HG03439 (cell line): ENCODE data around the gene SP110.
"Not testable (repeated sequence)": the region's sequence is repeated elsewhere in the genome, so short reads cannot be mapped to it uniquely, and the experiment has no call there.

Source experiments
- ATAC-seq: cut with Tn5 transposase; IDR thresholded peaks from one replicate; pipeline ENCODE4 v1.9.1; 2021; ENCODE audit warnings: mild to moderate bottlenecking, moderate library complexity; ENCODE audit not compliant: unreplicated experiment

SP110 gene

DNA sequence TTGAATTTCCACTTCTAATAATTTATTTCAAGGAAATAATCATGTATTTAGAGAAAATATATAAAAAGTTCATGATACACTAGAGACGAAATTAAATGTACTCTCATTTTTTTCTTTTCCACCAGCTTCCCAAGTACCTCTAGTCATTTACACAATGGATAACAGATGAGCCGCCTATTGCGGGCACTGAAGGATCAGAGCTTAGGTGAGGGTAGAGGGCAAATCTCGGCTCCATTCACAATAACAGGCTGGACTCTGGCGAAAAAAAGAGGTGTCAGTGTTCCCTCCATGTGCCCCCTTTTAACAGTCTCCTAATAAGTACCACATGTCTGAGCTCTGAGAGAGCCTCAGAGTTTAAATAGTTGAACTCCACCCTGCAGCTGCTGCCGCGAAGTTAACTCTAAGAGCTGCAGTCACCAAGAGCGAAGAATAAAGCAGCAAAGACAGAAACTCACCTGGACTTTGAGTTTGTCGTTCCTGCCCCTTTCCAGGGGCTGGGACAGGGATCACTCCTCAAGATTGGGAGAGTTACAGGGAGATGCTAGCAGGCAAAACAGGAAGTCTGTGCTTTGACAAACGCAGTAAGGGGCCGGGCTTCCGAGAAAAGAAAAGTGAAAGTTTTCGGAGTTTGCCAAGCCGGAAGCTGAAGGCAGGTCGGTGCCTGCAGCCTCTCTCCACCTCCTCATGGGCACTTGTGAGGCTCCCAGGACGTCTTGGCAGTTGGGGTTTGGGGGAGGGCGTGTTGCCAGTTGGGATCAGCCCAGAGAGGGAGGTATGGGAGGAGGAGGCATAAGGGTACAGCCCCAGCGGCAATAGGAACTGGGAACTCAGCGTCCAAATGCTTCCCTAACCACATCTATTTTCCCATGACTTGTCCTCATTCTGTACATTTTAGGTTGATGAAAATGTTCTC, at the start of gene SP110:
SP110 (minus strand) TSS at position 566 of the 913 bp plus-strand sequence. CDS start 3,057 bp downstream, outside the sequence.
- ATAC-seq = peak; percentile 76

DNA sequence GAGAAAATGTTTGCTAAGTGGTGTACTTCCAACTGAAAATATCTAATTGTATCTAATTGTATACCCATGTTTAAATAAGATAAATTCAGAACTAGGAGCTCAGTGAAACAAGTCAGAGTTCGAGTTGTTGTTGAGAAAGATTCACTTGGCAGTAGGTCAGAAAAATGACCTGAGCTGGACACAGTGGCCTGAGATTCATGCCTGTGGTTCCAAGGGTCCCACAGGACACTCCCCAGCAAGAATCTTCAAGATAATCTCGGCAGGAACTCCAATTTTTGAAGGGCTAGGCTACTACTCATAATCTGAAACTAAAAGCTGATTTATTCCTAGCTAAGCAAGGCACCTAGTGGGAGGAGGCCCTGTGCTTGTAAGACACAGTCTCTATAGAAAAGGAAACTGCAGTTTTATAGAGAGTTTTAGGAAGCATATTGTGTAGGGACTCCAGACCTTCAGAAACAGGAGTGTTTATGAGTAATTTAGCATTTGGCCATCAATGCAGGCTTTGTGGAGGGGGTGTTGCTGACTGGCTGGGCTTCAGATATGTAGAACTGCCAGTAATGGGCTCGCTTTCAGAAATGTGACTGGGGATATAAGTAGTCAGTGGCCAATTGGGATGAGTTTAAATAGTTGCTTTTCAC, 48.9 kb upstream of the SP110 start:
- peak; percentile 59 for ATAC-seq

DNA sequence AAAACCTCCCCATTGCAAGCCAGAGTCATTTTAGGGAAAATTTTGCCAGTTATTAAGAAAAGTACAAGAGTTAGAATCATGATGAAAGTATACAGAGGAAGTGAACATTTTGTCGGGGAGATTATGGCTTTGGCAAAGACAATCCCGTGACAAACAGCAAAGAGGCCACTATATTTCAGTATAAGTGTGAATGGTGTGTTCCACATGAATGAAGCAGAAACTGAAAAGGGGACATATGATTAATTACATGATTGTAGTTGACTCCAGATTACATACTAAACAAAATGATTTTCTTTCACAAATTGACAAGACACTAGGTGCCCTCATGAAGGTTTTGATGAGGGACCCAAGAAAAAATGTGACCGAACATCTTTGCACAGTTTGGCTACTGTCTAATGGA, 47.8 kb upstream of the SP110 start:
- peak; percentile 62 for ATAC-seq

DNA sequence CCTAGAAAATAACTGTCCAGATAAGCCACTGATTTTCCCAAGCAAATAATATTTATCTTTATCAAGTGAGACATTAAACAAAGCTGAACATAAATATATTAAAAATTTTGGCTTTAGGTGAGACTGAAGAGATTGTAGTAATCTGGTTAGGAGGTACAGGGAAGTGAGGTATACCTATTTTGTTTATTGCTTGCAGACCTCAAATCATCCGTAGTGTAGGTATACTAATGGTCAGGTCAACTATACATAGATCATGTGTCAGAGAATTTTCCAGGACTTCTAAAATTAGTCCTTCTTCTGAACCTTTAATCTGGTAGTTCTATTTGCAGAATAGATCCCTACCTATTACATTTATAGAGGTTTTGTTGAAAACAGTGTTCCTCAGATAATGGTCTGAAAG, 47.3 kb upstream of the SP110 start:
- ATAC-seq = peak; percentile 14

DNA sequence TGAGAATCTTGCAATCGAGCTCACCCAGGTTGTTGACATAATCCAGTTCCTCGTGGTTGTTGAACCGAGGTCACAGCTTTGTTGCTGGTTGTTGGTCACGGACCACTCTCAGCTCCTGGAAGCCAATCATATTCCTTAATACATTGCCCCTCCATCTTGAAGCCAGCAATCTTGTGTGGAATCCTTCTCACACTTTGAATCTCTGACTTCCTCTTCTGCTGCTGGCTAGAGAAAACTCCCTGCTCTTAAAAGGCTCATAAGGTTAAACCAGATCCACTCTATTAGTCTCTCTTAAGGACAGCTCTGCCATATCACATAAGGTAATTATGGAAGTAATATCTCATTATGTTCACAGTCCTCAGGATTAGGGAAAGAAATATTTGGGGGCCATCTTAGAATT, 46.9 kb upstream of the SP110 start:
- ATAC-seq = no peak

DNA sequence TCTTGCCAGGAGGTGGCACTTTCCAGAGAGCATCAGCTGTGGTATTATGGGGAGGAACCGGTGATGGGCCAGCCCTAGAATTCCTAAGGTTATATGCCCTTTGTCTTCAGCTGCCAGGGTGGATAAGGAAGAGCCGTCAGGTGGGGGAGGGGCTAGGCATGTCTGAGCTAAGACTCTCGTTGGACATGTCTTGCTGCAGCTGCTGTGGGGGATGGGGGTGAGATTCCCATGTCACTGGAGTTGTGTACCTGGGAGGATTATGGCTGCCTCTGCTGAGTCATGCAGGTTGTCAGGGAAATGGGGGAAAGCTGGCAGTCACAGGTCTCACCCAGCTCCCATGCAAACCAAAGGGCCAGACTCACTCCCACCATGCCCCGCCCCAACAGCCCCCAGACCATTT, 45.2 kb upstream of the SP110 start:
- ATAC-seq = not testable (repeated sequence)

DNA sequence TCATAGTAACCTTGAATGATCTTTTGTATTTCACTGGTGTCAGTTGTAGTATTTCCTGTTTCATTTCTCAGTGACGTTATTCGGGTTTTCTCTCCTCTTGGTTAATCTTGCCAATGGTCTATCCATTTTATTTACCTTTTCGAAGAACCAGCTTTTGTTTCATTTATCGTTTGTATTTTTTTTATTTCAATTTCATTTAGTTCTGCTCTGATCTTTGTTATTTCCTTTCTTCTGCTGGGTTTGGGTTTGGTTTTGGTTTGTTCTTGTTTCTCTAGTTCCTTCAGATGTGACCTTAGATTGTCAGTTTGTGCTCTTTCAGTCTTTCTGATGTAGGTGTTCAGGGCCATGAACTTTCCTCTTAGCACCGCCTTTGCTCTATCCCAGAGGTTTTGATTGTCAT, 42.5 kb upstream of the SP110 start:
- ATAC-seq = no peak

DNA sequence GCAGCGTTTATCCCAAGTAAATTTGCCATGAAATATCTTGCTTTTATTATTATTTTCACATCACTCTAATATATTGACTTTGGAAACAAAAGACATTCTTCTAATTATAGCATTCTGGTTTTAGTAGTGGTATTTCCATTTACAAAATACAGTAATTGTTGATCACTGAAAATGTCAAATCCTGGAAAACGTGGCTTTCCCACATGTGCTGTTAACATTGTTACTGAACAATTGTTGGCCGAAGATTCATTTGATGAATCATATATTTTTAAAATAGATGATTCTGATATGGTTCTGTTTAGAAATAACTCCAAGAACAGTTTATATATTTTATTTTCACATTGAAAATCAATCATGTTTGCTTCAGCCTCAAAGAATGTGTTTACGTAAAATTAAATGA, 38.7 kb upstream of the SP110 start:
- no peak for ATAC-seq

DNA sequence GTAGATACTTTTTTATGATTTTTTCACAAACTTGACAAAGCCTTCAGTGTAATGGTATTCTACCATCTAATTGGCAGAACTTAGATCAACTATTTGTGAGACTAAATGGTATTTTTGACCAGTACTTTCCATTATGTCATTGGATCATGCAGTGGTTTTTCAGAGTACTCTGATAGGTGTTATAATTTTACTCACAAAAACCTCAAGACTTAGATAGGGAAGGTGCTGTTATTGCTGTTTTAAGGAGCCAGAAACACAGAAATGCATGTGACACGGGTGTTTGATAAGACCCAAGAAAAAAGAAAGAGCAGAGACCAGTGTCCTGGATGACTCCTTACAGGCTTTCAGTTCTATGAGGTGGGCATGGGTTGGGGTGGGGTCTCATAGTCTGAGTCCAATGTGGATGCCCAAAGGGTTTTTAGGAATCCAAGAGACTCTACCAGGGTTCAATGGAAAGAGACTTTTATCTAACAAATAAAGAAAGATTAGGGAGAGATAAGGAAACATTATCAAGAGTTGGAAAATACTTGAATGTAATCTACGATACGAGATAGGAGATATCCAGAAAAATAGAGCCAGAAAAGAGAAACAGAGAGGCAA, 37.0 kb upstream of the SP110 start:
- no peak for ATAC-seq

DNA sequence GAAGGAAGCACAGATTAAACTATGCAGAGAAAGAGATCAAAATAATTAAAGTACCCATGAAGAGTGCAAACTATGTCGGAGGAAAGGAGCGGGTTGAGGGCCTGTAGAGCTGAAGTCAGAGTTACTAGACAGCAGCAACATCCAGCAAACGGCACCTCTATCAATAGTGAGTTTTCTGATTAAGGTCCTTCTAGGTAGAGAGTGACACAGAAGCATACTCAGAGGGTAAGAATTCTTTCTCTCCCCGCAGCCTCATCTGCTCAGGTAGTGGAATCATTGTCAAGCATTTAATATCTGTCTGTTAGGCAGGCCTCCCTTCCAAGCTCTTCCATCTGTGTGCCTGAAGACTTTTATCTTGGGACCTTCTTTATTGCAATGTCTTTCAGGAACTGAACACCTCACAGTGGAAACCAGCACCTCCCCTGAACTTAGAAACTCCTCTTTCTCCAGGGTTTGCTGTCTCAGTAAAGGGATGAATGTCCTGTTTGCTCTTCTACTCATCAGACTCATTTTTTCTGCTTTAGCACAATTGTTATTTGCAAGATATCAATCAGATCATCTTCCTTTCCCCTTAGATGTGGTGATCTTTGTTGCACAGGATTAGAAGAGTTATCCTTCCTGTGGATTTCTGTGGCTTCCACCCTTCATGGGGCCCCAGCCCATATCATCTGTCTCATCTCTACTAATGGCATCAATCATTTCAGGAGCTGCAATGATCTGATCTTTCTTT, 34.5 kb upstream of the SP110 start:
- ATAC-seq = no peak

DNA sequence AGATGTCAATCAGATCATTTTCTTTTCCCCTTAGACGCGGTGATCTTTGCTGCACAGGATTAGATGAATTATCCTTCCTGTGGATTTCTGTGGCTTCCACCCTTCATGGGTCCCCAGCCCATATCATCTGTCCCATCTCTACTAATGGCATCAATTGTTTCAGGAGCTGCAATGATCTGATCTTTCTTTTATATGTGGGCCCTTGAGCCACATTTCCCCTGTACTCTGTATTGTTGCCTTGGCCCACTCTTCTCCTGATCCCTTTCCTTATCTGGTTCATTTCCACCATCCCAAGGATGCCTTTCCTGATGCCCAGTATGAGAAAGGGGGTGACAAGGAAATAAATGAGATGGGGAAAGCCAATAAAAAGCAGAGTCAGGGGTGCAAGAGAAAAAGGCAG, 30.4 kb upstream of the SP110 start:
- no peak for ATAC-seq

DNA sequence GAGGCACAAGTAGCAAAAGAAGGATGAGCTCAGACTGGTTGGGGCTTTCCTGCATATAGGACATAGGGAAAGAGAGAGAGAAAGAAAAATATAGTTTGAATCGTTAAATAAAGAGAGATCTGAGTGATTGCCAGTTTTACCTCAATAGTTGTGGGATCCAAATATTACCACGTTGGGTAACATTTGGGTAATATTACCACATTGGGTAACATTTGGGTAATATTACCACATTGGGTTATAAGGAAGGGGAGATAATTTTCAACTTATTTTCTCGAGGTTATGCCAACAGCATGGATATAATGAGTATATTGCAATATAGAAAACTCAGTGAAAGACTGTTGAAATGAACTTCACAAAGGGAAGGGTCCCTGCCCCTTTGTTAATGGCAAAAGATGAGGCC, 26.4 kb upstream of the SP110 start:
- no peak for ATAC-seq

DNA sequence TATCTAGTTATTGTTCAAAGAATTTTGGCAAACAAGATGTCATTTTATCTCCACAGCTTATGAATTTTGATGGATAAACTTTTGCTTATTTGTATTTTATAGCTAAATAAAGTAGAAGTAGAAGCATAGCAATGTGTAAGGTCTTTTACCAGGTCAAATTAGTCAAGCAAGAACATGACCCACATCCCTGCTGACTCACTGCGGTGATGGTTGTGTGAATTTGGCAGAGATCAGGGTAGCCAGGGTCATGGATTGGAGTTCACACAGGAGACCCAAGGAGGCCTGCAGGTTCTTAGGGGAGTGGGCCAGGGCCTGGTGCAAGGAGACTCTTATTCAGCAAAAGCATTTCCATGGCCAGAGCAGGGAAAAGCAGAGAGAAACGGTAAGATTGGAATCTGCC, 24.4 kb upstream of the SP110 start:
- ATAC-seq = no peak

DNA sequence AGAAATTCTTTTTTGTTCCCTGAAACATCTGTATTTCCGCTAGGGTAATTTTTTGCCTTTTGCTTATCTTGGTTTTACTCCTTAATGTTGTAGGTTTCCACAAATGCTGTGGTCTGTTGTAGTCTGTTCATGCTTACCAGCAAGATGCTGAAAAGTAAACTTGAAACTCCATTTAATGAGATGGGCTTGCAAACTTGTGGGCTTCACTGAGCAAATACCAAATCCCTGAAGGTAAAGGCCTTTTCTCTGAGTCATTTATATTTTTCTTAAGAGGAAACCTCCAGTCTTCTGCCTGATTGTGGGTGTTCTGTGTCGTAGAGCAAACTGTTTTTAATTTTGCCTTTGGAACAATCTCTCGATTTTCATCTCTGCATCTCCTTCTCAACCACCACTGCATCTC, 15.1 kb upstream of the SP110 start:
- ATAC-seq = no peak

DNA sequence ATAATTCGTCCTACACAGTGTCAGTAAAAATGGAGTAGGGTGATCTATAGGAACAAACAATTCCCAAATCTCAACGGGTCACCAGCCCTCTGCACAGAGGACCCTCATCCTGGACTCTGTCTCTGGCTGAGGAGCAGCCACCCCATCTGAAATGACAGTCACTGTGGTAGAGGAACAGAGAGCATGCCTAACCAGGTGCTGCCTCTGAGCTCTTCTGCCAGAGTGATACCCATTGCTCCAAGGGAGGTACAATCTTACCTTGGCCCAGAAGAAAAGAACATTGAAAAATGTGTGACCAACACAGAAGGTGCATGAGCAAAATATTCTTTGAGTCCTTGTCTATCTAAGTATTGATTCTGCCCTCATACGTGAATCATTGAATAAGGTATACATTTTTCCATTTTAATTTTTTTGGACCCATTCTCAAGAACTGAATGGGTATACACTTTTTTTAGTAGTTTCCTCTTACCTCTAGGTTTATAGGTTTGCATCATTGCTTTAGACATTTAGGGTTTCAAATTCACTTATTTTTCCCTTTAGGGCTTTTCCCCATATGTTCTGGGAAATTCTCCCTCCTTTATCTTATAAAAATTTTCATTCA, 14.4 kb upstream of the SP110 start:
- ATAC-seq = no peak

DNA sequence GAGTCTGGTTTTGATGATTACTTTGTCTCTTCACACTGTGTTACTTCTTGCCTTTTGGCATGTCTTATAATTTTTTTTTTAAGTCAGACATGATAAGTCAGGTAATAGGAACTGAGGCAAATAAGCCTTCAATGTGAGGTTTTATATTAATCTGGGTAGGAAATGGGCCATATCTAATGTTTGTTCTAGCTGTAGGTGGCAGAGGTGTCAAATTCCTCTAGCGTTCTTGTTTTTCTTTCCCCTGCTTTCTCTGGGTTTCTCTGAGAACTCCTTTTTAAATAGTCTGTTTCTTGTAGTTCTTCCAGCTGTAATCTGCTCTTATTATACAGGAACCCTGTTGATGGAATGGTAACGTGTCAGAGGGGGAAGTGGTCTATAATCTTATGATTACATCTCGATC, 11.5 kb upstream of the SP110 start:
- no peak for ATAC-seq

DNA sequence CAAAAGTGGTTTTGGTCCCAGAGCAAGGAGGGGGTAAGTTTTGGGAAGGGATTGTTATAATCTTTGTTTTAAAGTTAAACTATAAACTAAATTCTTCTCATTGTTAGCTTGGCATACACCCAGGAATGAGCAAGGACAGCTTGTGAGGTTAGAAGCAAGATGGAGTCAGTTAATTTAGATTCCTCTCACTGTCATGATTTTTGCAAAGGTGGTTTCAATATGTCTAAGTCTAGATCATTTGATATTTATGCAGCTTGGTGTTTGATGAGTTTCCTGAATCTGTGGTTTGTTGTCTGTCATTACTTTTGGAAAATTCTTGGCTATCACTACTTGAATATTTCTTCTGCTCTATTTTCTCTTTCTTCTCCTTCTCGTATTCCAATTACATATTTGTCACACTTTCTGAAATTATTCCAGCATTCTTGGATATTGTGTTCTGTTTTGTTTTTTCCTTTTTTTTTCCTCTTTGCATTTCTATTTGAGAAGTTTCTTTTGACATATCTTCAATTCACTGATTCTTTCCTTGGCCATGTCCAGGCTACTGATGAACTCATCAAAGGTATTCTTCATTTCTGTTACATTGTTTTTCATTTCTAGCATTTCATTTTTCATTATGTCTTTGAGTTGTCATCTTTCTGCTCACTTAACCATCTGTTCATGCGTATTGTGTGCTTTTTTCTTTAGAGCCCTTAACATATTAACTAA, 10.9 kb upstream of the SP110 start:
- ATAC-seq = no peak

DNA sequence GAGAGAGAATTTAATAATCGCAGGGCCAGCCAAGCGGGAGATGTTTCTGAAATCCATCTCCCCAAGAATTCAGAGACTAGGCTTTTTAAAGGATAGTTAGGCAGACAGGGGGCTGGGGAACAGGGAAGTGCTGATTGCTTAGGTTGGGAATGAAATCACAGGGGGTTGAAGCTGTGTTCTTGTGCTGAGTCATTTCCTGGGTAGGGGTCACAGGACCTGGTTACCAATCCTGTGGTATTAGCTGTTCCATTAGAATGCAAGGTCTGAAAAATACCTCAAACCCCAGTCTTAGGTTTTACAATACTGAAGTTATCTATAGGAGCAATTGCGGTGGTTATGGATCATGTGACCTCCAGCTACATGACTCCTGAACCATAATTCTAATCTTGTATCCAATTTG, 10.3 kb upstream of the SP110 start:
- no peak for ATAC-seq

DNA sequence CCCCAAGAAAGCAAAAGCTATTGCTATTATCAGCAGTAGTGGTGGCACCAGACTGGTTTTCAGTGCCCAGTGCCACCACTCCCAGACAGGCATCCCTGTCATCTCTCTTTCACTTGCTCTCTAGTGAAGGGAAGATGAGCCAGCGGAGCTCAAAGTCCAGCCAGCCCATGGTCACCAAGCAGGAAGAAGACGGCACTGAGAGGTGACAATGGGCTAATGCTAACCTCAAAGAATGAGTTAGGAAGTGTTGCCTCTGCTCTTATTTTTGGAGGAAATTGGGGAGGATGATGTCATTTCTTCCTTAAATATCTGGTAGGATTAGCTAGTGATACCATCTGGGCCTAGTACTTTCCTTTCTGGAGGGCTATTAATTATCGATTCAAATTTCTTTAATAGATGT, 7.4 kb upstream of the SP110 start:
- ATAC-seq = no peak

DNA sequence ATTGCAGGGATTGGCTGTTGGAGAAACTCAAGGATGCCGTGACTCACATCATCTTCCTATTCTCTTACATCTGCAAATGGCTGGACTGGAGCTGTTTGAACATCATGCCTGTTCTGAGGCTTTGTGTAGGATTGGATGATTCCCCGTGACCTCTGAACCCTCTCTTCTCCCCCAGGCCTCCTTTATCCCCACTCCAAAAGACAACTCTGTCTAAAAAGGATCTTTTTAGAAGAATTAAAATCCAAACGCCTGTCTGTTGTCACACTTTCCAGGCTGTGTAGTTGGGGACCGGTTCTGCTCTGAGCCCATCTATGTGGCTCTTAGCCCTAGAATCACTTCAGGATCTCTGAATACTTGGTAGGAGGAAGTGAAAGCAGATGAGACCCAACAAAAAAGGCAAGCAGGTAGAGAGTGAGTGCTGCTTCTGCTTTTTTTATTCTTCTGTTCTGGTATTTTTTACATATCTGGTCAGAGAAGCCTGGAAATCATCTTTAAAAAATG, 6.3 kb upstream of the SP110 start:
- peak; percentile 61 for ATAC-seq
